Measurements from ENCODE around the gene ETV6.

Gene ETV6

DNA sequence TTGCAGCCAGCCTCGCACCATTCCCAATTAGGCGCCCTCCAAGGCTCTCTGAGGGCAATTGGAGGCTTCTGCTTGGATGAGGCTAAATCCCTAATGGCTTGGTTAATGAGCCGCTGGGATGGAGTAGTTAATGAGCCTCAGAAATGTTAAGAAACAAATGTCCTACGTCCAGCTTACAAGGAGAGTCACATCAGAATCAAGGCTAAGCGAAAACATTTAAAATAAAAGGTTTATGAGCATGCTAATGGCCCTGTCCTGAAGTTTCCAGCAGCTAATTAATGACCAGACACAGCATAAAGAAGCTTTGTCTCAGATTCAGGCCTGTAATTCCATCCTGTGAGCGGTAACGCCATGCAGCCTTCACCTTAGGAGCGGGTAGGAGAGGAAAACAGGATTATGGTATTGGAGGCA is 220.6 kb downstream of the ETV6 start:
- no peak for DNase-seq

GRCh38 chr12:11872055-11872454 is 222.6 kb downstream of the ETV6 start:
- no peak for DNase-seq

- no peak for DNase-seq
These were observed 226.0 kb downstream of the ETV6 start for GRCh38 chr12:11875414-11875935.

GRCh38 chr12:11876307-11876706 is 226.8 kb downstream of the ETV6 start:
- DNase-seq = no peak

GRCh38 chr12:11877102-11877826 is 227.8 kb downstream of the ETV6 start:
- DNase-seq = no peak

DNA sequence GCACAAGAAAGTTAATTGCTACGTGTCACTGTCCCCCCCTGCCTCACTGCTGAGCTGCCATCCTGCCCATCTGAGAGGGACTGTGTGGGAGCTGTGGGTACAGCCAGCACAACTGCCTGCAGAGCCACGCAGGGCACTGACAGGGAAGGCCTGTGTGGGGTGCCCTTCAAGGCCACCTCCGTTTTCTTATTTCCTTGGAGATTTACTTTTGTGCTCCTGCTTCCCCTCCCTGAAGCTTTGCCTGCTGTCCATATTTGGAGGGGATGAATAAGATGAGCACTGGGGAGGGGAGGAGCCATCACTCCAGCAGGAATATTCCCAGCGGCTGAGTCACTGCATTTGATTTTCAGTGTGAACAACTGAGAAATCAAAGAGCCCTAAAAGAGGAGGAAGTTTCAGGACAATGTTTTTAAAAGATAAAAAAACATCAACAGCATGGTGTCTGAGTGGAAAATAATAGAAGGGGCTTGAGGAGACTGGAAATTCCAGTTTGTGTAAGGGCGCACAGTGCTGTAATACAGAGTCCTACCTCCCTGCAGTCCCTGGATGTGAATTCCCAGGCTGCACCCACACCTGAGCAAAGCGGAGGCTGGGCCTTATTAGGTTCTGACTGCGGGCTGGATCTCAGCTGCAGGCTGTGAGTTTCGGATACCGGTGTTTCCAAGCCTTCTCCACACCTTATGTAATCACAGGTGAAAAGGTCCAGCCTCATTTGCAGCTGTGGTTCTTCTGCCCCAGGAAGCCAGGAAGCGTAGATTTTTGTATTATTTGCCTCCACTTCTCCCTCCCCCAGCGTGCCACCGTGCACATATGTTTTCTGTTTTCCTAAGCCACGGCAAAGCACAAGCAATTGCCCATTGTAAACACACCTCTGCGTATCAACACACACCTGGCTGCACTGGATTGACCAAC is 228.7 kb downstream of the ETV6 start:
- no peak for DNase-seq

DNA sequence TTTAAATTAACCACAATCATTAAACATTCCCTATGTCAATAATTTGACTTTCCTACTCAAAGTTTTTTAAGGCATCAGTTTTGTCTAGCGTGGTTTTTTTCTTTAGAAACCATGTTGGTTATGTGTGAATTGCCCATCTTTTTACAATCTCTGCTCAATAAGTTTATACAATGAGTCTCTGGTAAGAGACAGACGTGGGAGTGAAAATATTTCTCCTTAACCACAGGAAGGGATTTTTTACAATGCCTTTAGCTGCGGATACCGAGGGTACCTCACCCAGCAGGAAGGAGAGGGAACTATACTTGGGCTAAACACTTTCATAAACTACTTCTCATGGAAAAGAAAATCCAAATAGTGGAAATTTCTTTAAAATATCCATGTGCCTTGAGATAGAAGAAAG is 229.8 kb downstream of the ETV6 start:
- no peak for DNase-seq

DNA sequence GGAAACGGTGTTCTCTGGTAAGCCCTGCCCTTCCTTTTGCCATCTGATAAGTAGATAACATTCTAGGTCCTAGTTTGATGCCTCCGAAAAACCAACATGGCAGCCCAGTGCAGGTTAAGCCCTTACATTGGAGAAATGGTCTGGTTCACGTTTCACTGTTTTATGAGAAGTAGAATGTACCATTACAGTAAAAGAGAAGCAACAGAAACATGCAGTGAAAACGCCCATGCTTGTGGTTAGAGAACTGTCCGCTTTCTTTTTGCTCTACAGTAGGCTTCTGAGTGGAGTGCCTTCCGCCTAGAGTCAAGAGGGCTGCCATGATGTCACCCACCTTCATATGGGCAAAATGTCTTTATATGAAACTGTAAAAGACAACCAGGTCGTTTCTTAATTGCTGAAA is 230.9 kb downstream of the ETV6 start:
- no peak for DNase-seq

GRCh38 chr12:11881835-11882234 is 232.4 kb downstream of the ETV6 start:
- DNase-seq = no peak

DNA sequence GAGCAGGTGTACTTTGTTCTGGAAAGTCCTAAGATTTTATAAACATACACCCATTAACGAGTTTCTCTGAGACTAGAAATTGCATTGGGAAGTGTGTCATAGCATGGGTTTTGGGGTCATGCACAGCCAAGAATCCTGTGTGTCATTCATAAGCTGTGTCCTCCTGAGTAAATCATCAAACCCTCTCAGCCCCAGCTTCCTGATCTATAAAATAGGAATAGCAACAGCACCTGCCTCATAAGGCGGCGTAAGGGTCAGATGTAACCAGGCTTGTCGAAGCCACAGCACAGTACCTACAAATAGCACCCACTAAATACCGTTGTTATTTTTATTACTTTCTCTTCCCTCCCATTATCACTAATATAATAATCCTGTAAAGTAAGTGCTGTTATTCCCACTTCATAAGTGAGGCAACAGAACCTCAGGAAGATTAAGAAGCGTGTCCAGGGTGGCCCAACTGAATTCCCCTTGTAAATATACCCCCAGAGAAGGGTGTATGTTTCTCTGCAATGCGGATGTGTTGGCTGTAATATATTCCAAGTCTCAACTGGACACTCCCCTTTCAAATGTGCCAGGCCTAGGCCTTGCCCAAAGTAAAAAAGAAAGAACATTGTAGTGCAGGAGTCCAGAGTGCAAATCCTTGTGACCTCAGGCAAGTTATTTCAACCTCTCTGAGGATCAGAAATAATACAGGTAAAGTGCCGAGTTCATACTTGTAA is 233.0 kb downstream of the ETV6 start:
- DNase-seq = no peak

- no peak for DNase-seq
These were observed 234.6 kb downstream of the ETV6 start for GRCh38 chr12:11884116-11884515.

GRCh38 chr12:11884706-11885105 is 235.2 kb downstream of the ETV6 start:
- no peak for DNase-seq

DNA sequence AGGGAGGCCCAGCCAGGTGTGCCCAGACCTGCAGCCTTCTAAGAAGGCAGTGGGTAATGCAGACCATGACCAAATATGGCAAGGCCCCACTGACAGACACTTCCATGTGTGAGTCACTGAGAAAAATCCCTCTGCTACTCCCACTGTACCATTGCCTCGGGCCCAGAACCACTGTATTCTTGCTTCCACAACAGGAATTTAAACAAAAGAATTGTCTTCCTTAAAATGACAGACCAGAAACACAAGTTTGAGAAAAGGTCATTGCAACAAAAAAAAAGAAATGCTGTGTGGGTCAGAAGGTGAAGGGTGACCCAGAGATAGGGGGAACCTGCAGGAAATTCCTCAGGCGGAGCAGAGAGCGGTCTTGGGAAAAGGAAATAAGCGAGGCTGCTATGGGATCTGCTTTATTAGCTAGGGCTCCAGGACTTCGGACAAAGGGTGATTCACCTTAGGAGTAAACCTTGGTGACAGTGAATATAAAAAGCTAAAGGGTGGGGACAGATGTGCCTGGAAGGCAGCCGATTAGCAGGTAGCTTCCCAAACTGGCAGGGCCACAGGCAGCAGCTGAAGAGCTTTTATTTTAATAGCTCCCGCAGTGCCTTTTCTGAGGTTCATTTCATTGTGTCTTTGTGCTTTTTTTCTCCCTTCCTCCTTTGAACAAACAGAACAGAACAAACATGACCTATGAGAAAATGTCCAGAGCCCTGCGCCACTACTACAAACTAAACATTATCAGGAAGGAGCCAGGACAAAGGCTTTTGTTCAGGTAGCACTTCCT is 236.0 kb downstream of the ETV6 start:
- DNase-seq = peak; percentile 63

DNA sequence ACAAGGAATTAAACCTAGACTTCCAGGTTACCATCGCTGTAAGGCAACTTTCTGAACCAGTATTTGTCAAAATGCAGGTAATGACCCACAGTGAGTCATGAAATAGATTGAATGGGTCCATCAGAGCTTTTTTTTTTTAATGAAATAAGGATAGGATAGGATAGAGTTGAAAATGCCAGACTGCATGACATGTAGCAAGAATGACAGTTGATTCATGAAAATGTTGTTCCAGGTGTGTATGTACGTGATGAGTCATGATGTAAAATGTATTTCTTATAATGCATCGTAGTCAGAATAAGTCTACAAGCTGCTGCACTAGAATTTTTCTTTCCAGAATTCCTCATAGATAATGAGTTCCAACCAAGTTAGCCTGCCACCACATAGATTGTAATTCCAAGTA is 236.9 kb downstream of the ETV6 start:
- DNase-seq = no peak

- no peak for DNase-seq
These were observed 238.6 kb downstream of the ETV6 start for GRCh38 chr12:11888029-11888428.

DNA sequence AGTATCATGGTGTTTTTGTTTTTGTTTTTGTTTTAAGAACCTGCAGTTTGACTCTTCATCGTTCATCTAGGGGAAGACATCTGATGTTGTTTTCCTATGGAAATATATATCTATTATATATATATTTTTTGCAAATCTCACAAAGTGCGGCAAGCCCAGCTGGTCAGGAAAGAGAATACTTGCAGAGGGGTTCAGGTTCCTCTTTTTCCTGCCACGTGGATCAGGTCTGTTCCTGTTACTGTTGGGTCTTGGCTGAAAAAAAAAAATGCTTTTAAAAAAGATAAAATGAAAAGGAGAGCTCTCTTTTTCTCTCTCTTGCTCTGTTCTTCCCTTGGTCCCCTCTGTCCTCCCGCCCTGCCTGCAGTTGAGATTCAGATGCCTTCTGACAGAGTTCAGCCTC is 241.9 kb downstream of the ETV6 start:
- no peak for DNase-seq

DNA sequence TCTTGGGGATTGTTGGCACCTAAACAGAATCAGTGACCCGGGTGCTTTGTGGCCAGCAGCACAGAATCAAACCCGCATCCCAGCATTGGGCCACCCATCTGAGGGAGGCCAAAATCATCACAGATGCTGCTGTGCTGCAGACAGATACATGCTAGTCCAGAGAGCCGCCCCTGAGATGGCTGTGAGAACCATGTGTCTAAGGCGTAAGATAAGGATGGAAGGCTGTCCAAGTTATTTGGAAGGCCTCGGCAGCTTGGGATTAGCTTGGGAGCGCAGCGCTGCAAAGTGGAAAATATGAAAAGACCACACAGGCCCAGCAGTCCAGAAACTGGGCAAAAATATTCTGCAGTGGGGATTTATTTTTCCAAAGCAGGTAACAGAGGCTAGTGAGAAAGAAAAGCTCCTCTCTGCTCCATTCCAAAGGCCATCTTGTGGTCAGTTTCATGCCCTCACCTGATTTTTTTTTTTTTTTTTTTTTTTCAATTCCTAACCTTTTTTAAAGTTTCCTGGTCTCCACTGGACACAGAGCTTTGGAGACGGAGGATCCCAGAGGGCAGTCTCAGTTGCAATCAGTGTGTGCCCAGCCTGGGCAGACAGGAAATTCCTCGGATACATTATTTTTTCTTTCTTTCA is 242.4 kb downstream of the ETV6 start:
- no peak for DNase-seq

- DNase-seq = no peak
These were observed 244.5 kb downstream of the ETV6 start for GRCh38 chr12:11893998-11894397.

DNA sequence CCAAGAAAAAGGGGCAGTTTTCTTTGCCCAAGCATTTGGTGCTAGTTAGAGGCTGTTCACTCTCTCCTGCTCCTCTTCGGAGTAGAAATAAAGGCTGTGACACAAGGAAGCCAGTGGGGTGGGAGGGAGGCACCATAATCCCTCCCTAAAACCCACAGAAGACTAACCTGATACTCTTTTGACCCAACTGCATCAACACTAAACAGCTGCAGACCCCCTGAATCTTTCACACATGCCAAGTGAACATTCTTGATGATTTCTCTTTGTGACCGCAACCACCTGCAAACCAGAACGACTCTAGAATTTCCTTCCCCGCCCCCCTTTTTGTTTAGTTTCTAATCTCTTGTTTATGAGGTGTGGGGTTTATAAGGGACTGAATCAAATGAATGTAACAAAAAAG is 245.4 kb downstream of the ETV6 start:
- DNase-seq = no peak

DNA sequence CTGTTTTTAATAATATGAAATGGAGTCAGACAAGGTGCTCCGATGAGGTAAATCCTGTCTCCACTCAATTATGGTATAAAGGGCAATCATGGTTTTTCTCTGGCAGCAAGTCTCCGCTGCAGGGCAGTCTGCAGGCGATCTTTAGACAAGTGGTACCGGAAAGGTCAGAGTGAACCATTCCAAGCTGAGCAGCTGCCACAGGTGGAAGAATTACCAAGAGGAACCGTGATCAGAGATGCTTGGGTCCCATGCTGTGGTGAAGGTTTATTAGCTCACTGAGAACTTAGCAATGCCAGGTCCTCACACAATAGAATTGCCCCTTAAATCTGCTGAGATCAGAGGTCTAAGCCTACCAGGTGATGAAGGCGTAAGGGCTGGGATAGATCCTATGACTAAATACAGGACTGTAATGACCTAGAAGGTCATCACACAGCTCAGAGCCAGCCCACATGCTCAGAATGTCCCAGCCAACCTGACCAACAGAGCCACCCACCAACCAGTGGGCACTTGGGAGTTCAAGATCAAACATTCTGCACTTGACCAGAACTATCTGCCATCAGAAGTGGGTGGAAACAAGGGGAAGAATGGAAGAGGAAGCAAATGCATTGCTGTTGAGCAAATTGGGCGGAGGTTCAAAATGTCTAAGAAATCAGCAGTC is 246.1 kb downstream of the ETV6 start:
- no peak for DNase-seq

GRCh38 chr12:11896417-11896929 is 247.0 kb downstream of the ETV6 start:
- peak; percentile 6 for DNase-seq
